GM08714 (cell line): ENCODE results near the gene CBLC.

Experiments used
- H3K4me3 ChIP-seq: fragments of 200-500 bp; sonication (Bioruptor generic); 2 replicates; pipeline ENCODE4 v1.5.1; 2014; ENCODE audit warnings: mild to moderate bottlenecking, low read length, inconsistent platforms
- ZNF274 ChIP-seq: IDR thresholded peaks from 2 replicates; pipeline ENCODE4 v1.6.1; 2012; ENCODE audit warnings: mild to moderate bottlenecking, low read depth, low read length

CBLC gene, protein sequence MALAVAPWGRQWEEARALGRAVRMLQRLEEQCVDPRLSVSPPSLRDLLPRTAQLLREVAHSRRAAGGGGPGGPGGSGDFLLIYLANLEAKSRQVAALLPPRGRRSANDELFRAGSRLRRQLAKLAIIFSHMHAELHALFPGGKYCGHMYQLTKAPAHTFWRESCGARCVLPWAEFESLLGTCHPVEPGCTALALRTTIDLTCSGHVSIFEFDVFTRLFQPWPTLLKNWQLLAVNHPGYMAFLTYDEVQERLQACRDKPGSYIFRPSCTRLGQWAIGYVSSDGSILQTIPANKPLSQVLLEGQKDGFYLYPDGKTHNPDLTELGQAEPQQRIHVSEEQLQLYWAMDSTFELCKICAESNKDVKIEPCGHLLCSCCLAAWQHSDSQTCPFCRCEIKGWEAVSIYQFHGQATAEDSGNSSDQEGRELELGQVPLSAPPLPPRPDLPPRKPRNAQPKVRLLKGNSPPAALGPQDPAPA

DNA sequence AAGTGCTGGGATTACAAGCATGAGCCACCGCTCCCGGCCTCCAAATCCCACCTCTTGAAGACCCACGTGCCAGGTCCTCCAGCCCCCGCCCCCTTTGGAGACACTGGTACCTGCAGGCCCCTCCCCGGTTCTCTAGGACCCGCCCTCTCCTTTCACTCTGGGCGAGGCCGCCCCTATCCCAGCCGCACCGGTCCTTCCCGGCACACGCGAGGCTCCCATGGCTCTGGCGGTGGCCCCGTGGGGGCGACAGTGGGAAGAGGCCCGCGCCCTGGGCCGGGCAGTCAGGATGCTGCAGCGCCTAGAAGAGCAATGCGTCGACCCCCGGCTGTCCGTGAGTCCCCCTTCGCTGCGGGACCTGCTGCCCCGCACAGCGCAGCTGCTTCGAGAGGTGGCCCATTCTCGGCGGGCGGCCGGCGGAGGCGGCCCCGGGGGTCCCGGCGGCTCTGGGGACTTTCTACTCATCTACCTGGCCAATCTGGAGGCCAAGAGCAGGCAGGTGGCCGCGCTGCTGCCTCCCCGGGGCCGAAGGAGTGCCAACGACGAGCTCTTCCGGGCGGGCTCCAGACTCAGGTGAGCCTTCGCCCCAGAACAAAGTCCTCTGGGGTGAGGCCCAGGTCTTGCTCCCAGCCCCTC lies at the start of gene CBLC:
CBLC (plus strand) TSS at position 176 of the 633 bp plus-strand sequence; CDS start at position 218, 42 bp downstream.
- H3K4me3 ChIP-seq = no peak within 1 kb of the TSS
- TF ChIP-seq ZNF274 = no peak

DNA sequence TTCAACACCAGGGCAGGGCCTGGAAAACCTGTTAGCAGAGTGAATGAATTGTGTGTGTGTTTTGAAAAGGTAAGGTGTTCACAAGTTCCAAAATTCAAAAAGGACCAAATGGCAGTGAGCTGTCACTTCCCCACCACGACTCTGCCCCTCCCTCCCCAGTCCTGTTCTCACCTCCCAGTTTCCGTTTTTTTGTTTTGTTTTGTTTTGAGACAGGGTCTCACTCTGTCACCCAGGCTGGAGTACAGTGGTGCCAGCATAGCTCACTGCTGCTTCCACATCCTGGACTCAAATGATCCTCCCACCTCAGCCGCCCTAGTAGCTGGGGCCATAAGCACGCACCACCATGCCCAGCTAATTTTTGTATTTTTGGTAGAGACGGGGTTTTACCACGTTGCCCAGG lies 49.5 kb upstream of the CBLC start:
- H3K4me3 ChIP-seq = no peak overlapping the region
- no peak for TF ChIP-seq ZNF274

DNA sequence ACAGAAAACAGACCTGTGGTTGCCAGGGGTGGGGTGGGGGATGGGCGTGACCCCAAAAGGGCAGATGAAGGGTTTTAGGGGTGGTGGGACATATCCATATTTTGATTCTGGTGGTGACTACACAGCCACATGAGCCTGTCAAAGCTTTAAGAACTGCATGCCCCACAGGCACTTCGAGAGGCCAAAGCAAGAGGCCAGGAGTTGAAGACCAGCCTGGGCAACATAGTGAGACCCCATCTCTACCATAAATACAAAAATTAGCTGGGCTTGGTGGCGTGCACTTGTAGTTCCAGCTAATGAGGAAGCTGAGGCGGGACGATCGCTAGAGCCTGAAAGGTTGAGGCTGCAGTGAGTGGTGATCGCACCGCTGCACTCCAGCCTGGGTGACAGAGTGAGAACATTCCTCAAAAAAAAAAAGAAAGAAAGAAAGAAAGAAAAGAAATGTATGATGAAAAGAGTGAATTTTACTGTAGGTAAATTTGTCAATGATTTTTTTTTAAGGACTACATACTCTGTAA lies 48.1 kb upstream of the CBLC start:
- H3K4me3 ChIP-seq = no peak overlapping the region
- no peak for TF ChIP-seq ZNF274

DNA sequence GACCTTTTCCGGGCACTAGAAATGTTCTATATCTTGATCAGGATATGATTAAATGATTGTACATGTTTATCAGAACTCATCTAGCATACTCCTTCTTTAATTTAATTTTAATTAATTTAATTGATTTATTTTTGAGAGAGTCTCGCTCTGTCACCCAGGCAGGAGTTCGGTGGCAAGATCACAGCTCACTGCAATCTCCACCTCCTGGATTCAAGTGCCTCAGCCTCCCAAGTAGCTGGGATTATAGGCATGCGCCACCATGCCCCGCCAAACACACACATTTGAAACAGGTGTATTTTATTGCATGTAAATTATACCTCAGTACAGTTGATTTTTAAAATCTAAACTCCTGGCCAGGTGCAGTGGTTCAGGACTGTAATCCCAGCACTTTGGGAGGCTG lies 46.6 kb upstream of the CBLC start:
- no peak for TF ChIP-seq ZNF274
- no peak overlapping the region for H3K4me3 ChIP-seq

DNA sequence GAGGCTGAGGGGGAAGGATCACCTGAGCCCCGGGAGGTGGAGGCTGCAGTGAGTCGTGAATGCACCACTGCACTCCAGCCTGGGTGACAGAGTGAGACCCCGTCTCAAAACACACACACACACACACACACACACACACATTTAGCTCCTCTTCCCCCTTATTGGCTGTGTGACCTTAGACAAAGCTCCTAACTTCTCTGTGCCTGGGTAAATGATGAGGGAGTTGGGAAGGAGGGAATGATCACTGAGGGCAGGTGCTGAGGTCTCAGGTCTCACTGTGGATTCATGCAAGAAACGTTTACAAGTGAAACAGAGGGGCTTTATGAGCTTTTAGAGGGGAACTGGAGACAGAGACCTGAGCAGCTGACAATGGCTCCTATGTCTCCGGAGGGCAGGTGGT lies 46.1 kb upstream of the CBLC start:
- no peak for TF ChIP-seq ZNF274
- no peak overlapping the region for H3K4me3 ChIP-seq

DNA sequence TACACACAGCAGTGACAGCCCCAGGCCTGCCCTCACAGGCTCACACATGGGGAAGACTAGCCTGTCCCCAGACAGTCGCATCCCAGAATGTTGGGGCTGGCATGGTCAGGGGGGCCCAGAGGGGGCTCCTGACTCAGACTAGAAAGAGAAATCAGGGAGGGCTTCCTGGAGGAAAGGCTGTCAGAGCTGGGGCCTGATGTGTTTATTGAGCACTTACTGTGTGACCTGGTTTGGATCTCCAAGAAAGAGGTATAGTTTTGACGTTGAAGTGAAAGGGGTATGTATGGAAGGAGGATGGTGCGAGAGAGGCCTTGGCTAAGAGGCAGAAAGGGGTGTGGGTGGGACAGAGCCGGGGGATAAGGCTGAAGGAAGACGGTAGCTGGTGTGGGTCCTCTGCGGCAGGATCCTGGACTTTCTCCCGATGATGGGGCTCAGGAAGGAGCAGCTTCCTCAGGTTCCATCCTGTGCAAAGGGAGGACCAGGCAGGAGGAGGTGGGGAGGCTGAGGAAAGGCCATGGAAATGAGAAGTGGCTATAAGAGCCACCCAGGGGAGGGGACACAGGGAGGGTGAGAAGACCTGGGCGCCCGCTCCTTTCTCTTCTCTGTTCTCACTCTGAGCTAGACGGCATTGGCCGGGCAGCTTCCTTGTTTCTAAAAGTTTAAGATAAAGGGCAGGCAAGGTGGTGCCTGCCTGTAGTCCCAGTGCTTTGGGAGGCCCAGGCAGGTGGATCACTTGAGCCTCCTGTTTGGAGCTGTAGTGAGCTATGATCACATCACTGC lies 45.3 kb upstream of the CBLC start:
- TF ChIP-seq ZNF274 = no peak
- no peak overlapping the region for H3K4me3 ChIP-seq

DNA sequence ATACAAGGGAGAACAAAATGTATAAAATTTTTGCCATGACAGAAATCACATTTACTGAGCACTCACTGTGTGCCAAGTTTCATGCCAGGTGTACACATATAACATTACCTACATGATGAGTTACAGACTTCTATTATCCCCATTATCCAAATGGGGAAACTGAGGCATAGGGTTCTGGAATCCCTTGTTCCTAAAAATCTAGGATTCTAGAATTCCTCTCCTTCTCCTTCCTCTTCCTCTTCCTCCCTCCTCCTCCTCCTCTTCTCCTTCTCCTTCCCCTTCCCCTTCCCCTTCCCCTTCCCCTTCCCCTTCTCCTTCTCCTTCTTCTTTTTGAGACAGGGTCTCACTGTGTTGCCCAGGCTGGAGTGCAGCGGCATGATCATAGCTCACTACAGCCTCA lies 43.3 kb upstream of the CBLC start:
- no peak for TF ChIP-seq ZNF274
- H3K4me3 ChIP-seq = no peak overlapping the region

DNA sequence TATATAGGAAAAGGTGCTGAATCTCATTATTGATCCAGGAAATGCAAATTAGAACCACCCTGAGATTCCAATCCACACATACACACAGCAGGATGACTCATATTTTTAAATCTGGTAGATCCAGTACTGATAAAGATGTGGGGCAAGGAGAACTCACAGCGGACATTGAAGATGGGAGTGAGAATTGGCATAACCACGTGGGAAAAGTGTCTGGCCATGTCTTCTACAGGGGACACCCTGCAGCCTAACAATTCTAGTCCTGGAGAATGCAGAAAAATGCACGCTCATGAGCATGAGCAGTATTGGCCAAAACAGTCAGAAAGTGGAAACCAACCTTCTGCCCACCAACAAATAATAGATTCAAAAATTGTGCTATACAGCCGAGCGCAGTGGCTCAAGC lies 42.7 kb upstream of the CBLC start:
- TF ChIP-seq ZNF274 = no peak
- no peak overlapping the region for H3K4me3 ChIP-seq

DNA sequence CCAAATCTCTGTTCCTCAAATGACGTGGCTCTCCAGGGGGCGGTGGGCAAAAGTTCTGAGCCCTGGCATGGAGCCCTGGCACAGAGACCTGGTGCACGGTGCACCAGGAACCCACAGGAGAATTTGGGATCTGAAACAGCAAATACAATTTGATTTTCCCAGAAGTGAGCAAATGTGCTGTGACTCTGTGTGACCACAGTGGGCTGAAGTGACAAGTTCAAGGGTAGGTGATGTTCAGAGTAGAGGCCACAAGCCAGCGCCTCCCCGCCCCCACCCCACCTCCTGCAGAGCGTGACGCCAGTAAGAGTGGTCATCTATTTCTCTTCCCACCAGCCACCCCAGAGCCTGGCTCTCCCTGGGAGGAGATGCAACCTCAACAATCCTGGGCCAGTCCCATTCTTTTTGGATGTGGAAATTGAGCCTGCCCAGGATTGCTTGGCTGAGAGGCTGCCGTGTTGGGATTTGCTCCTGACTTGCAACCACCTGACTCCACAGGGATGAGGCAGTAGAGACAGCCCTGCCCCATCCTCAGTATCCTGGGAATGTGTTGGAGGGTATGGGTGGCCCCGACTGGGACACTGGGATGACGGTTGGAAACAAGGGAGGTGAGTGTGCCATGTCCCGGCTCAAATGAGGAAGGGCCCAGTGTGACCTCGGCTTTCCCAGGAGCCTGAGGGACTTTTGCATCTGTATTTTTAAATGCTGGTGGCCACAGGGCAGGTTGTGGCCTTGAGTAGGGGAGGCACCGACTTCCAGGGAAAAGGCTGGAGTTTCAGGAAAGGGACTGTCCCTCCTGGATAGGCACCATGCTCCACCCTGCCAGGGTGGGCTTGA lies 40.2 kb upstream of the CBLC start:
- TF ChIP-seq ZNF274 = no peak
- H3K4me3 ChIP-seq = no peak overlapping the region

DNA sequence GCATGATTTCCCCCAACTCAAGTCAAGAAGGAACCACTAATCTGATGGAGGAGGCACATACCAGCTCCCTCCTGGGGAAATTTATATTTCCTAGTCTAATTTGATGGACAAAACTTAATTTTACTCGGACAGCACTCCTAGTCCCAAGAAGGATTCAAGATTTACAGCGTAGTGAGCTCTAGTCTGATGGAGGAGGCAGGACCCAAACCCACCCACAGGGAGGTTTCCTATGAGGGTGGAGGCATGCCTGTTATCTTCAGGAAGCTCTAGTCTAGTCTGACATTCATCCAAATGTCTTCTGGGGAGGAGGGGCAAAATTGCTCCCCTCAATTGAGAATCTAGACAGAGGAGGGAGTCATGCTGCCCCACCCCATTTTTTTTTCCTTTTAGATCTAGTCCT lies 39.6 kb upstream of the CBLC start:
- TF ChIP-seq ZNF274 = no peak
- no peak overlapping the region for H3K4me3 ChIP-seq

DNA sequence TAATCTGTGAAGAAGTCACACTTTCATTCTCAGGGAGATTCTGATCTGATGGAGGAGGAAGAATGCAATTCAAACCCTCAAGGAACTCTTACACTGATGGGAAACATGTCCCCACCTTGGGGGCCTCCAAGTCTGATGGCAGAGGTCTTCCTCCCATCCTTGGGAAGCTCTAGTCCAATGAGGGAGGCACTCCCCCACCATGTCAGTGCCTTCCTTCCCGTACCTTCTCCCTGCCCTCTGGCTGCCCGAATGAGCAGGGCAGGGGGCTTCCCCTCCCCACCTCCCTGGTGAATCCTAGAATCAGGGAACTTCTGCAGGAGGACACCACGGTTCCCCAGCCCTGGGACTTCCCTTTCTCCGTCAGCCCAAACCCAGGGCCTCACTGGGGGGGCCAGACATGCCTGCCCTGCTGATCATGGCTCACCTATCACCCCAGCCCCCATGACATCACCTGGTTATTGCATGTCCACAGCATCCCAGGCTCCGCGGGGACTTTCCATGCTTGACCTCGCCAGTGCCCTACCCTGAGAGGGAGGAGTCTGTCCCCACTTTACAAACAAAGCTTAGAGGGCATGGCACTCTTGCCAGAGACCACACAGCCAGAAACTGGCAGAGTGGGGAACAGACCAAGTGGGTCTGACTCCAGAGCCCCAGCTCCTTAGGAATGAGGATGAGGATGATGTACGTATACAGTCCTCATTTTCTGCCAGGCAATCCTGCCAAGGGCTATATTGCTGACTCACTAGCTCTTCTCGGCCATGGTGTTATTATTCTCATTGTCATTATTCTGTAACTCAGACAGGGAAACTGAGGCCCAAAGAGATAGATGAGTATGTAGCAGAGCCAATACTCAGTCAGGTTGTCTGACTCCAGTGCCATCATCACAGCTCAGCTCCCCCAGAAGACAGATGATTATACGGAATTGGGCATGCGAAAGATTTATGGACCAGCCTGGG lies 38.8 kb upstream of the CBLC start:
- TF ChIP-seq ZNF274 = no peak
- no peak overlapping the region for H3K4me3 ChIP-seq

DNA sequence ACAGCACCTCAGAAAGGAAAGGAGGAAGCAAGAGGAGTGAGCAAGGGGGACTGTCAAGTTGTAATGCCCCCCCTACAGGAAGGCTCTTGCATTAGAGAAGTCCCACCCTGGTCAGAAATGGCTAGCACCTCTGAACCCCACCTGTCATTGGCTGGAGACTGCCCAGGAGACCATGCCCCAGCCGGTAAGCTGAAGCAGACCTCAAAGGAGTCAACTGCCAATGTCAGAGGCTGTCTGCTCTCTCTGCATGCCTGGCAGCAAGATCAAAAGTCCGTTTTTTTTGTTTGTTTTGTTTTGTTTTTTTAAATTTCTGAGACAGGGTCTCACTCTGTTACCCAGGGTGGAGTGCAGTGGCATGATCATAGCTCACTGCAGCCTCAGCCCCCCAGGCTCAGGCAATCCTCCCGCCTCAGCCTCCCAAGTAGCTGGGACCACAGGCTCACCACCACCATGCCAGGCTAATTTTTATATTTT lies 37.3 kb upstream of the CBLC start:
- H3K4me3 ChIP-seq = no peak overlapping the region
- TF ChIP-seq ZNF274 = no peak
